NCI-H187 treated with DMSO at 0.1 percent for 48 hours (cell line): ENCODE results near the gene GOSR1.
"Not testable (repeated sequence)": the region's sequence is repeated elsewhere in the genome, so short reads cannot be mapped to it uniquely, and the experiment has no call there.

Source experiments
- DNase-seq: peaks from one replicate; lab custom pipeline; 2025; lab: John Stamatoyannopoulos, UW

GOSR1 gene

GRCh38 chr17:30545024-30545423 is 67.8 kb downstream of the GOSR1 start:
- DNase-seq, result no peak

- no peak for DNase-seq
Observed at GRCh38 chr17:30547778-30548573, 70.8 kb downstream of the GOSR1 start.

- not testable (repeated sequence) for DNase-seq
Observed at GRCh38 chr17:30549181-30549580, 72.0 kb downstream of the GOSR1 start.

GRCh38 chr17:30549864-30550511 is 72.8 kb downstream of the GOSR1 start:
- no peak for DNase-seq

GRCh38 chr17:30550512-30551273 is 73.5 kb downstream of the GOSR1 start:
- DNase-seq, result no peak

GRCh38 chr17:30551274-30551995 is 74.2 kb downstream of the GOSR1 start:
- not testable (repeated sequence) for DNase-seq

GRCh38 chr17:30551996-30552339 is 74.8 kb downstream of the GOSR1 start:
- DNase-seq, result no peak

GRCh38 chr17:30552994-30553566 is 75.9 kb downstream of the GOSR1 start:
- DNase-seq, result no peak

GRCh38 chr17:30553823-30554440 is 76.7 kb downstream of the GOSR1 start:
- not testable (repeated sequence) for DNase-seq

GRCh38 chr17:30554839-30555751 is 77.9 kb downstream of the GOSR1 start:
- DNase-seq, result no peak

- no peak for DNase-seq
Observed at GRCh38 chr17:30555942-30556341, 78.7 kb downstream of the GOSR1 start.

- DNase-seq, result no peak
Observed at GRCh38 chr17:30556374-30557332, 79.4 kb downstream of the GOSR1 start.

GRCh38 chr17:30557916-30558685 is 80.9 kb downstream of the GOSR1 start:
- DNase-seq, result no peak

- no peak for DNase-seq
Observed at GRCh38 chr17:30558686-30559545, 81.7 kb downstream of the GOSR1 start.

GRCh38 chr17:30559656-30560055 is 82.4 kb downstream of the GOSR1 start:
- DNase-seq, result no peak

GRCh38 chr17:30560117-30561026 is 83.2 kb downstream of the GOSR1 start:
- DNase-seq, result not testable (repeated sequence)
